Measurements from ENCODE around the gene HTR3C.

- TF ChIP-seq POLR2A (IDR thresholded peaks at IDR 0.05; ENCODE audit: low read depth, low read length) (no peak), POLR2AphosphoS5 (IDR thresholded peaks at IDR 0.05; ENCODE audit: low read depth, low read length) (no peak), TAF1 (IDR thresholded peaks at IDR 0.05; ENCODE audit: borderline replicate concordance, low read depth, low read length) (no peak)
These were observed 5.2 kb downstream of the HTR3C start for GRCh38 chr3:184058029-184058428.
